AG04449 (cell line): Measurements from ENCODE around the gene ZBTB12.
"Not testable (repeated sequence)": the region's sequence is repeated elsewhere in the genome, so short reads cannot be mapped to it uniquely, and the experiment has no call there.

Source experiments
- CTCF ChIA-PET: fragments of 350-600 bp; formaldehyde crosslinking; extraction: SDS; loops from one replicate; lab custom pipeline; 2021; ENCODE audit warnings: antibody characterized with exemption; lab: Yijun Ruan, JAX
- POLR2A ChIA-PET: fragments of 400-600, 350-600 bp; formaldehyde crosslinking; extraction: SDS; loops from one replicate; lab custom pipeline; 2020; ENCODE audit warnings: antibody characterized with exemption, inconsistent platforms; lab: Yijun Ruan, JAX
- DNase-seq: peaks from one replicate; pipeline ENCODE4 v3.0.0-alpha.2; 2010; ENCODE audit warnings: low read depth, low spot score
- H3K4me3 ChIP-seq: 2 replicates; pipeline ENCODE4 v1.5.1; 2011; ENCODE audit warnings: low read depth, mild to moderate bottlenecking, control low read depth, low read length
- TF ChIP-seq, protein P1 (sequence below): IDR thresholded peaks from one replicate; pipeline ENCODE4 v1.5.1; 2011; ENCODE audit warnings: mild to moderate bottlenecking, moderate library complexity, low read length, control low read depth, inconsistent platforms; ENCODE audit not compliant: insufficient read depth; ENCODE audit errors: missing control alignments

ZBTB12 gene

DNA sequence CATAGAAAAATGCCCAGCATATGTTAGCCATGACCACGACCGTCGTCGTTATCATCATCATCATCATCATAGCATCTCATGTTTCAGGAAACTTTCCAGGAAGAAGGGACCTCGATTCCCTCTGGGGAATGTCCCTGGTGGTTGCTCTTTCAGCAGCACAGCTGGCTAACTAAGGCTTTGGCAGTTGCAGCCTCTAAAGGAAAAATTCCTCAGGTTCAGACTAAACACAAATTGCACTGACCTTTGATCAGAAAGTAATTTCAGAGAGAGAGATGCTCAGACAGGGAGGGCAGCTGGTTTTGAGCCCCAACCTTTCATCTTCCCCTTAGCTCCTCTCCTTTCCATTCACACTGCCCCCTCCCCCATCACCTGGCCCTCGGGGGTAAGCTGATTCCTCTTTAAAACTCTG, 38.4 kb upstream of the ZBTB12 start:
- CTCF ChIA-PET: interaction anchor here (1.4 to 6.1 kb wide), 3 partner anchors 11 to 20 kb away, joined by 3 to 94 read pairs (median 7); no protein-coding TSS in a partner anchor
- POLR2A ChIA-PET: no interaction called here

DNA sequence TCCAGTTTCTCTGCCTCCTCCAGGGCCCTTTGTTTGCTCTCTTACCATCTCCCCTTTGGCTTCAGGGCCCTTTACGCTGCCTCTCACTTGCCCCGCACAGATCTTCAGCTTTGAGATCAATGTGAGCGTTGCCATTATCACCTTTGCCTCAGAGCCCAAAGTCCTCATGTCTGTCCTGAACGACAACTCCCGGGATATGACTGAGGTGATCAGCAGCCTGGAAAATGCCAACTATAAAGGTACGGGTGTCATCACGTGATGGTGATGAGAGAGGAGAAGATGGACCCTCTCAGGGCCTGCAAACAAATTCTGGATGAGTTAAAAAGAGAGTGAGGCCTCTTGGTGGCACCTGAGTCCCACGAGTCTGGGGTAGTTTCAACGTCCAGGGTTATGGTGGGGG, 33.9 kb upstream of the ZBTB12 start:
- no peak overlapping the region for H3K4me3 ChIP-seq
- POLR2A ChIA-PET: no interaction called here
- TF ChIP-seq, protein P1, sequence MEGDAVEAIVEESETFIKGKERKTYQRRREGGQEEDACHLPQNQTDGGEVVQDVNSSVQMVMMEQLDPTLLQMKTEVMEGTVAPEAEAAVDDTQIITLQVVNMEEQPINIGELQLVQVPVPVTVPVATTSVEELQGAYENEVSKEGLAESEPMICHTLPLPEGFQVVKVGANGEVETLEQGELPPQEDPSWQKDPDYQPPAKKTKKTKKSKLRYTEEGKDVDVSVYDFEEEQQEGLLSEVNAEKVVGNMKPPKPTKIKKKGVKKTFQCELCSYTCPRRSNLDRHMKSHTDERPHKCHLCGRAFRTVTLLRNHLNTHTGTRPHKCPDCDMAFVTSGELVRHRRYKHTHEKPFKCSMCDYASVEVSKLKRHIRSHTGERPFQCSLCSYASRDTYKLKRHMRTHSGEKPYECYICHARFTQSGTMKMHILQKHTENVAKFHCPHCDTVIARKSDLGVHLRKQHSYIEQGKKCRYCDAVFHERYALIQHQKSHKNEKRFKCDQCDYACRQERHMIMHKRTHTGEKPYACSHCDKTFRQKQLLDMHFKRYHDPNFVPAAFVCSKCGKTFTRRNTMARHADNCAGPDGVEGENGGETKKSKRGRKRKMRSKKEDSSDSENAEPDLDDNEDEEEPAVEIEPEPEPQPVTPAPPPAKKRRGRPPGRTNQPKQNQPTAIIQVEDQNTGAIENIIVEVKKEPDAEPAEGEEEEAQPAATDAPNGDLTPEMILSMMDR: no peak
- DNase-seq: no peak
- CTCF ChIA-PET: interaction anchor here (0.7 to 1.3 kb wide), 4 partner anchors 10 to 17 kb away, joined by 3 to 4 read pairs (median 4); partner anchors contain the start of gene CFB

More for the DNA sequence above, 38.4 kb upstream of the ZBTB12 start:
- H3K4me3 ChIP-seq: no peak overlapping the region
- TF ChIP-seq, protein P1: no peak
- DNase-seq: no peak

DNA sequence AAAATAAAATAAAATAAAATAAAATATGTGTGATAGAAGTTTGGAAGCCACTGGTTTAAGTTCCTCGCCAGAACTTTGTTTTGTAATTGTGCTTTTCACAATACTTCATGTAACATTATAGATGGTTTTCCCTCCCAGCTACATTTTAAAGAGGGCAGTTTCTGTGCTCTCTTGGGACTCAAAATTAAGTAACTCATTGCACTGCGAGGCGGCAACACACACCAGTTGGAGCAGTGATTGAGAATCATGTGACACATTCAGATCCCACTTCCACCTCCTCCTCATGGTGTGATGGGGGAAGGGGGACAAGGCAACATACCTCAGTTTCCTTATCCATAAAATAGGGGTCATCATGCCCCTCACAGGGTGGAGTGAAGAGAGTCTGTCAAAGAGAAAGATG, 33.1 kb upstream of the ZBTB12 start:
- ChIA-PET CTCF (interaction anchor here (0.7 to 1.3 kb wide), 4 partner anchors 11 to 18 kb away, joined by 3 to 4 read pairs (median 4); partner anchors contain the start of gene CFB), POLR2A (no interaction called here)
- TF ChIP-seq, protein P1: no peak

DNA sequence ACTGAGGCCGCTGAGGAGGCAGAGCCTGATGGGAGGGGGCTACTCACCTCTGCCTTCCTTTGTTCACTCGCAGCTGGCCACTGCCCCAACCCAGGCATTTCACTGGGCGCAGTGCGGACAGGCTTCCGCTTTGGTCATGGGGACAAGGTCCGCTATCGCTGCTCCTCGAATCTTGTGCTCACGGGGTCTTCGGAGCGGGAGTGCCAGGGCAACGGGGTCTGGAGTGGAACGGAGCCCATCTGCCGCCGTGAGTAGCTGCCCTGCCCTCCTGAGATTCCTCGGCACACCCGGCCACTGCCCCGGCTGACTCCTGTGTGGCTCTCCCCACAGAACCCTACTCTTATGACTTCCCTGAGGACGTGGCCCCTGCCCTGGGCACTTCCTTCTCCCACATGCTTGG, 31.7 kb upstream of the ZBTB12 start:
- no peak overlapping the region for H3K4me3 ChIP-seq
- DNase-seq: no peak
- ChIA-PET CTCF (no interaction called here), POLR2A (no interaction called here)
- TF ChIP-seq, protein P1: no peak

More for the DNA sequence above, 33.1 kb upstream of the ZBTB12 start:
- H3K4me3 ChIP-seq: no peak overlapping the region
- DNase-seq: no peak

DNA sequence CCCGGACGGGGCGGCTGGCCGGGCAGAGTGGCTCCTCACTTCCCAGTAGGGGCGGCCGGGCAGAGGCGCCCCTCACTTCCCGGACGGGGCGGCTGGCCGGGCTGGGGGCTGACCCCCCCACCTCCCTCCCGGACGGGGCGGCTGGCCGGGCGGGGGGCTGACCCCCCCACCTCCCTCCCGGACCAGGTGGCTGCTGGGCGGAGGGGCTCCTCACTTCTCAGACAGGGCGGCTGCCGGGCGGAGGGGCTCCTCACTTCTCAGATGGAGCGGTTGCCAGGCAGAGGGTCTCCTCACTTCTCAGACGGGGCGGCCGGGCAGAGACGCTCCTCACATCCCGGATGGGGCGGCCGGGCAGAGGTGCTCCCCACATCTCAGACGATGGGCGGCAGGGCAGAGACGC, 30.3 kb upstream of the ZBTB12 start:
- DNase-seq, POLR2A ChIA-PET, H3K4me3 ChIP-seq, CTCF ChIA-PET: not testable (repeated sequence)

DNA sequence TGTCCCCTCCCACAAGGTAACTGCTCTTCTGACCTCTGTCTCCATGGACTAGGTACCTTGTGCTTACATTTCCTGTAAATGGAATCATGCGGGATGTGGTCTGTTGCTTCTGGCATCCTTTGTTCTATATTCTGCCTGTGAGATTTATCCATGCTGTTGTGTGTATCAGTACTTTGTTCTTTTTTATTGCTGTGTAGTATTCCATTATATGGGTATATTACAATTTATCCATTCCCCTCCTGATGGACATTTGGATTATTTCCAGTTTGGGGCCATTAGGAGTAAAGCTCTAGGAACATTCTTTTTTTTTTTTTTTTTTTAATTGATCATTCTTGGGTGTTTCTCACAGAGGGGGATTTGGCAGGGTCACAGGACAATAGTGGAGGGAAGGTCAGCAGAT, 29.1 kb upstream of the ZBTB12 start:
- DNase-seq: no peak
- ChIA-PET POLR2A (no interaction called here), CTCF (interaction anchor here (1.0 to 1.7 kb wide), 3 partner anchors 11 to 22 kb away, joined by 3 to 5 read pairs (median 4); no protein-coding TSS in a partner anchor)
- TF ChIP-seq, protein P1: no peak
- no peak overlapping the region for H3K4me3 ChIP-seq

DNA sequence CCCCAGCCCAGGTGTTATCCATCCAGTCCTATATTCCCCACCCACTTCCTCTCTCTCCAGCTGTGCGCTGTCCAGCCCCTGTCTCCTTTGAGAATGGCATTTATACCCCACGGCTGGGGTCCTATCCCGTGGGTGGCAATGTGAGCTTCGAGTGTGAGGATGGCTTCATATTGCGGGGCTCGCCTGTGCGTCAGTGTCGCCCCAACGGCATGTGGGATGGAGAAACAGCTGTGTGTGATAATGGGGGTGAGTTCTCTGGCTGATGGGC, 26.7 kb upstream of the ZBTB12 start:
- TF ChIP-seq, protein P1: no peak
- CTCF ChIA-PET: no interaction called here

More for the DNA sequence above, 26.7 kb upstream of the ZBTB12 start:
- DNase-seq: no peak
- POLR2A ChIA-PET: no interaction called here
- no peak overlapping the region for H3K4me3 ChIP-seq
